NCI-H2171 treated with DMSO at 0.1 percent for 48 hours (cell line): ENCODE measurements around the gene AXIN1.
A peak's percentile ranks its signal among the peaks of the same experiment; 100 is the strongest.

Experiments
- DNase-seq: peaks from one replicate; lab custom pipeline; 2025; lab: John Stamatoyannopoulos, UW

AXIN1 gene

GRCh38 chr16:330741-331140 lies 21.8 kb downstream of the AXIN1 start:
- no peak for DNase-seq

- no peak for DNase-seq
These were observed 27.0 kb downstream of the AXIN1 start for GRCh38 chr16:325375-326145.

GRCh38 chr16:324451-325334 lies 27.8 kb downstream of the AXIN1 start:
- no peak for DNase-seq

- DNase-seq = no peak
These were observed 28.4 kb downstream of the AXIN1 start for GRCh38 chr16:324201-324450.

GRCh38 chr16:322476-323143 lies 29.9 kb downstream of the AXIN1 start:
- no peak for DNase-seq

GRCh38 chr16:321532-321931 lies 31.0 kb downstream of the AXIN1 start:
- DNase-seq = no peak

GRCh38 chr16:320206-320605 lies 32.3 kb downstream of the AXIN1 start:
- DNase-seq = no peak

GRCh38 chr16:318628-319027 lies 33.9 kb downstream of the AXIN1 start:
- no peak for DNase-seq

- DNase-seq = no peak
These were observed 34.9 kb downstream of the AXIN1 start for GRCh38 chr16:317583-317982.

- DNase-seq = peak; percentile 1
These were observed 35.6 kb downstream of the AXIN1 start for GRCh38 chr16:316741-317464.

GRCh38 chr16:314795-315299 lies 37.7 kb downstream of the AXIN1 start:
- peak; percentile 69 for DNase-seq

- DNase-seq = no peak
These were observed 38.2 kb downstream of the AXIN1 start for GRCh38 chr16:314351-314750.

- no peak for DNase-seq
These were observed 40.8 kb downstream of the AXIN1 start for GRCh38 chr16:311725-312124.

- no peak for DNase-seq
These were observed 43.0 kb downstream of the AXIN1 start for GRCh38 chr16:309476-309875.

GRCh38 chr16:307691-308312 lies 44.7 kb downstream of the AXIN1 start:
- no peak for DNase-seq

- peak; percentile 22 for DNase-seq
These were observed 45.6 kb downstream of the AXIN1 start for GRCh38 chr16:306911-307370.

- DNase-seq = peak; percentile 92
These were observed 46.5 kb downstream of the AXIN1 start for GRCh38 chr16:305916-306626.

GRCh38 chr16:303760-304505 lies 48.6 kb downstream of the AXIN1 start:
- no peak for DNase-seq

- no peak for DNase-seq
These were observed 50.6 kb downstream of the AXIN1 start for GRCh38 chr16:301950-302349.

GRCh38 chr16:301235-301634 lies 51.3 kb downstream of the AXIN1 start:
- DNase-seq = no peak
